CD14-positive monocyte (primary cell): ENCODE results near the gene RTP3. TPM values are rescaled to one million over a fixed set of nuclear protein-coding genes. Genes with fewer than 3 reads are reported as not detected.

Experiments
- DNase-seq, 3 donors: peaks; one replicate each; pipeline ENCODE4 v3.0.0-alpha.2; 2011 to 2022
- H2AFZ ChIP-seq: 2 replicates; pipeline ENCODE4 v1.6.0; 2012; ENCODE audit warnings: mild to moderate bottlenecking, low read depth, low read length, inconsistent platforms; ENCODE audit not compliant: insufficient read depth, poor library complexity, severe bottlenecking
- H3K27ac ChIP-seq, 2 donors: 1 replicate in 1 of 2; 2 replicates in 1 of 2; pipeline ENCODE4 v1.5.1; 2012 to 2013; ENCODE audit warnings: low read length in 2 of 2, control low read depth in 1 of 2, inconsistent platforms in 1 of 2, low read depth in 1 of 2, mild to moderate bottlenecking in 1 of 2
- H3K27me3 ChIP-seq, 2 donors: one replicate each; pipeline versions ENCODE4 v1.6.0 to v1.6.1; 2011 to 2013; ENCODE audit warnings: low read length in 2 of 2; ENCODE audit not compliant: control insufficient read depth in 2 of 2, insufficient read depth in 2 of 2
- H3K36me3 ChIP-seq, 2 donors: replicated peaks in 1 of 2; 1 replicate in 1 of 2; 2 replicates in 1 of 2; pipeline versions ENCODE4 v1.5.1 to v1.6.1; 2012 to 2013; ENCODE audit warnings: low read length in 2 of 2, control low read depth in 1 of 2, inconsistent platforms in 1 of 2, mild to moderate bottlenecking in 1 of 2; ENCODE audit not compliant: insufficient read depth in 2 of 2, control insufficient read depth in 1 of 2
- H3K4me1 ChIP-seq, 2 donors: 1 replicate in 1 of 2; 2 replicates in 1 of 2; pipeline versions ENCODE4 v1.5.1 to v1.6.1; 2012 to 2013; ENCODE audit warnings: low read length in 2 of 2, control low read depth in 1 of 2, inconsistent platforms in 1 of 2, mild to moderate bottlenecking in 1 of 2, moderate library complexity in 1 of 2; ENCODE audit not compliant: insufficient read depth in 2 of 2, control insufficient read depth in 1 of 2
- H3K4me2 ChIP-seq: replicated peaks from 2 replicates; pipeline ENCODE3; 2012; ENCODE audit warnings: low read length, moderate library complexity, mild to moderate bottlenecking; ENCODE audit not compliant: poor library complexity, severe bottlenecking; ENCODE audit errors: extremely low read depth
- H3K4me3 ChIP-seq, 3 experiments: fragments of 200-600 bp in 1 of 3; sonication (generic) in 1 of 3; replicated peaks in 1 of 3; 1 replicate in 2 of 3; 2 replicates in 1 of 3; pipeline ENCODE4 v1.5.1; 2011 to 2013; ENCODE audit warnings: low read length in 3 of 3, mild to moderate bottlenecking in 3 of 3, control low read depth in 2 of 3, low read depth in 2 of 3, inconsistent platforms in 1 of 3, moderate library complexity in 1 of 3
- H3K79me2 ChIP-seq: 2 replicates; pipeline ENCODE4 v1.6.0; 2012; ENCODE audit warnings: mild to moderate bottlenecking, control low read depth, inconsistent platforms, low read length, moderate library complexity; ENCODE audit not compliant: insufficient read depth
- H3K9ac ChIP-seq: 2 replicates; pipeline ENCODE4 v1.6.0; 2017; ENCODE audit warnings: low read length, mild to moderate bottlenecking; ENCODE audit not compliant: insufficient read depth, poor library complexity, severe bottlenecking
- H3K9me3 ChIP-seq, 2 donors: replicated peaks in 1 of 2; 1 replicate in 1 of 2; 2 replicates in 1 of 2; pipeline versions ENCODE4 v1.5.1 to v1.6.1; 2012 to 2013; ENCODE audit warnings: low read length in 2 of 2, control low read depth in 1 of 2; ENCODE audit not compliant: control insufficient read depth in 1 of 2, insufficient read depth in 1 of 2
- H4K20me1 ChIP-seq: 2 replicates; pipeline ENCODE4 v1.6.0; 2012; ENCODE audit warnings: mild to moderate bottlenecking, low read length, control low read depth, moderate library complexity; ENCODE audit not compliant: insufficient read depth
- H3K27ac Mint-ChIP-seq, 7 donors: one replicate each; pipeline ENCODE4 v1.8.0; 2020; ENCODE audit warnings: mild to moderate bottlenecking in 7 of 7, mixed read lengths in 7 of 7, moderate library complexity in 6 of 7, inconsistent platforms in 2 of 7
- H3K27me3 Mint-ChIP-seq, 3 donors: one replicate each; pipeline ENCODE4 v1.8.0; 2021 to 2022; ENCODE audit warnings: low read depth in 3 of 3, mild to moderate bottlenecking in 3 of 3, mixed read lengths in 3 of 3, moderate library complexity in 3 of 3, inconsistent platforms in 1 of 3
- H3K36me3 Mint-ChIP-seq, 2 donors: one replicate each; pipeline ENCODE4 v1.8.0; 2020; ENCODE audit warnings: mixed read lengths in 2 of 2, inconsistent platforms in 1 of 2, mild to moderate bottlenecking in 1 of 2
- H3K4me1 Mint-ChIP-seq: one replicate; pipeline ENCODE4 v1.8.0; 2020; ENCODE audit warnings: mild to moderate bottlenecking, mixed read lengths
- H3K4me3 Mint-ChIP-seq, 2 donors: one replicate each; pipeline ENCODE4 v1.8.0; 2020; ENCODE audit warnings: mild to moderate bottlenecking in 2 of 2, mixed read lengths in 2 of 2, moderate library complexity in 1 of 2
- H3K9me3 Mint-ChIP-seq, 7 donors: one replicate each; pipeline ENCODE4 v1.8.0; 2020 to 2022; ENCODE audit warnings: mixed read lengths in 7 of 7, mild to moderate bottlenecking in 6 of 7, moderate library complexity in 6 of 7, inconsistent platforms in 2 of 7
- WGBS: methylation state at CpG from one replicate; pipeline ENCODE4 v1.1.5; 2013; ENCODE audit warnings: missing lambda C conversion rate; ENCODE audit not compliant: insufficient coverage; 5-methylcytosine and 5-hydroxymethylcytosine counted together
- intact Hi-C, 2 donors: fragments of 100-400 bp; cut with micrococcal nuclease; formaldehyde crosslinking; loops; one replicate each; pipeline versions ENCODE4 v1.15.0 to v1.15.1; 2023
- polyA plus RNA-seq, 3 donors: library from polyadenylated mRNA; depleted of rRNA in 1 of 3; unstranded in 2 of 3; stranded (reverse) in 1 of 3; fragments of 300-500 nt in 2 of 3; fragments of >200 nt in 1 of 3; fragmentation: Illumina TruSeq in 2 of 3; gene quantifications; 1 replicate in 2 of 3; 2 replicates in 1 of 3; pipeline ENCODE4 v1.2.3, GENCODE V29; 2012 to 2021
- TF ChIP-seq, protein P1 (sequence below): fragments of 200-600 bp; IDR thresholded peaks from one replicate; pipeline ENCODE4 v1.8.0; 2022; ENCODE audit warnings: antibody characterized with exemption, mild to moderate bottlenecking

Gene RTP3
- polyA plus RNA-seq, 3 donors, result not detected

- no peaks in the 10 kb centered on the region for H3K79me2 ChIP-seq
- H3K27ac Mint-ChIP-seq, result no peak overlapping the region
- intact Hi-C loops, result no loop called here
- no peaks in the 10 kb centered on the region for H4K20me1 ChIP-seq
- H3K9me3 ChIP-seq, result no peaks in the 10 kb centered on the region
- no peak for DNase-seq
- H3K4me1 ChIP-seq, result no peaks in the 10 kb centered on the region
- H3K36me3 ChIP-seq, result no peaks in the 10 kb centered on the region
- TF ChIP-seq, protein P1, sequence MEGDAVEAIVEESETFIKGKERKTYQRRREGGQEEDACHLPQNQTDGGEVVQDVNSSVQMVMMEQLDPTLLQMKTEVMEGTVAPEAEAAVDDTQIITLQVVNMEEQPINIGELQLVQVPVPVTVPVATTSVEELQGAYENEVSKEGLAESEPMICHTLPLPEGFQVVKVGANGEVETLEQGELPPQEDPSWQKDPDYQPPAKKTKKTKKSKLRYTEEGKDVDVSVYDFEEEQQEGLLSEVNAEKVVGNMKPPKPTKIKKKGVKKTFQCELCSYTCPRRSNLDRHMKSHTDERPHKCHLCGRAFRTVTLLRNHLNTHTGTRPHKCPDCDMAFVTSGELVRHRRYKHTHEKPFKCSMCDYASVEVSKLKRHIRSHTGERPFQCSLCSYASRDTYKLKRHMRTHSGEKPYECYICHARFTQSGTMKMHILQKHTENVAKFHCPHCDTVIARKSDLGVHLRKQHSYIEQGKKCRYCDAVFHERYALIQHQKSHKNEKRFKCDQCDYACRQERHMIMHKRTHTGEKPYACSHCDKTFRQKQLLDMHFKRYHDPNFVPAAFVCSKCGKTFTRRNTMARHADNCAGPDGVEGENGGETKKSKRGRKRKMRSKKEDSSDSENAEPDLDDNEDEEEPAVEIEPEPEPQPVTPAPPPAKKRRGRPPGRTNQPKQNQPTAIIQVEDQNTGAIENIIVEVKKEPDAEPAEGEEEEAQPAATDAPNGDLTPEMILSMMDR, result no peak
- no peaks in the 10 kb centered on the region for H3K27me3 ChIP-seq
- no CpG with 5 or more reads among the region's 2 CpGs for WGBS
- no peaks in the 10 kb centered on the region for H3K36me3 Mint-ChIP-seq
- no peak overlapping the region for H3K27ac ChIP-seq
- peaks cover 2 to 7% (median 2%) of the 10 kb centered on the region in 3 donors for H3K27me3 Mint-ChIP-seq
- H3K4me1 Mint-ChIP-seq, result no peaks in the 10 kb centered on the region
- no peak overlapping the region for H3K4me3 Mint-ChIP-seq
- no peak overlapping the region for H3K4me3 ChIP-seq
- H3K4me2 ChIP-seq, result no peak overlapping the region
- H3K9ac ChIP-seq, result no peak overlapping the region
- peaks cover 0 to 3% (median 0%) of the 10 kb centered on the region in 7 donors for H3K9me3 Mint-ChIP-seq
- no peak overlapping the region for H2AFZ ChIP-seq
Measured at GRCh38 chr3:46523556-46523955, 25.8 kb downstream of the RTP3 start.

DNA sequence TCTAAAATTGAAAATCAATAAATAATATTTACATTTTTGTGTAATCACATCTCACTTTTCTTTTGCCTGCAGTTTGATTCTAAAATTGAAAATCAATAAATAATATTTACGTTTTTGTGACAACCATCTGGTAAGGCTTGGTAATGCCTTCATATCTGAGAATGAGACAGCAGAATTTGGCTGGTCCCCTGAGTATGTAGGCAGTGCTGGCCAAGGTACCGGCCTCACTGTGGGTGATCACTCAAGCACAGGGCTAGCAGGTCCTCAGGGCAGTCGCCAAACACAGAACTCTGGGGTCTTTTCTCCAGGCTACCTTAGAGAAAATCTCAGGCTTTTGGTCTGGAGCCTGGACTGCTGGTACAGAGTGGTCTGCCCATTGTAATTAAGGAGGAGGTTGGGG lies 26.2 kb downstream of the RTP3 start:
- Mint-ChIP-seq H3K36me3 (no peaks in the 10 kb centered on the region), H3K27ac (no peak overlapping the region), H3K4me1 (no peaks in the 10 kb centered on the region), H3K27me3 (peaks cover 2 to 7% (median 2%) of the 10 kb centered on the region in 3 donors), H3K4me3 (no peak overlapping the region), H3K9me3 (peaks cover 0 to 3% (median 0%) of the 10 kb centered on the region in 7 donors)
- Histone ChIP-seq H2AFZ (no peak overlapping the region), H3K9ac (no peak overlapping the region), H3K79me2 (no peaks in the 10 kb centered on the region), H4K20me1 (no peaks in the 10 kb centered on the region), H3K27me3 (no peaks in the 10 kb centered on the region), H3K4me3 (no peak overlapping the region), H3K4me1 (no peaks in the 10 kb centered on the region), H3K4me2 (no peak overlapping the region), H3K27ac (no peak overlapping the region), H3K36me3 (no peaks in the 10 kb centered on the region), H3K9me3 (no peaks in the 10 kb centered on the region)
- DNase-seq, result no peak
- intact Hi-C loops, result no loop called here
- TF ChIP-seq, protein P1, result no peak
- WGBS, result 83% methylated on average over 2 of the region's 3 CpGs
